ENCODE data around the gene EHBP1.

DNA sequence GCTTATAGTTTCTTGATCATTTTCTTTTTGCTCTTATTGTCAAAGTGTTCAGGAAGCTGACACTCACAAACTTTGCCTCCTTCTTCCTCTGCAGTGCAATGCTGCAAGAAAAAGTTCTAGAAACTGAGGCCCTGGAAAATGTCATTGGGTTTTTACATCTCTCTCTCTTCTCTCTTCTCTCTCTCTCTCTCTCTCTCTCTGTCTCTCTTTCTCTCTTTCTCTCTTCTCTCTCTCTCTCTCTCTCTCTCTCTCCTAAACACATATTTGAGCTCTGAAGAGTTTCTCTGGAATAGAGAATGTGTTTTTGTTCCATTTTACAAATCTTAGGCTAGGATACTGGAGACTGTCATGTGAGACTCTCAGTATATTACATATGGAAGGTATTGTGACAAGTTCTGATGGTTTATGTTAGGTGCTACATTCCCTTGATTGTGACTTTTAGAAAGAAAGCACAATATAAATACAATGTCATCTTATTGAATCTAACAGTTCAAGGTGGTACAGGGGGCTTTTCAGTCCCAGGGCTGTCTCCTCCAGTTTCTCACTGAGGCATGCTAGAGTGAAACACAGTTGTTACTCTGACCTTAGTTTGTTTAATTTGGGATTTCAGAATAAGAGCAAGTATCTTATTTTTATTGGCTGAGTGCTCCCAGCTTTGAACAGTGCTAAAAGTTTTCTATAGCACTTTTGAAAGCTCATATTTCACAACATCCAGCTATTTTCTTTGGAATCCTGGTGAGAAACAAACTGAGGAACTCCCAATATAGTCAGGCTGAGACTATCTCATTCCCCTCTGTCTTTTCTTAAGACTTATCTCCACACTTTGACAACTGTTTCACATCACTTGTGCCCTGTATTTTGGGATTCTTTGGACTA, 41.4 kb upstream of the EHBP1 start:
- TF ChIP-seq YY1 (IDR thresholded peaks at IDR 0.05; ENCODE audit: insufficient read depth, insufficient read length) (no peak), ZNF274 (IDR thresholded peaks at IDR 0.05; ENCODE audit: low read depth, low read length) (no peak)
